ENCODE results near the gene SPTLC2.

SPTLC2 gene

GRCh38 chr14:77469539-77469938, 146.9 kb downstream of the SPTLC2 start:
- DNase-seq (ENCODE audit: low read depth, low spot score) = no peak

GRCh38 chr14:77469067-77469505, 147.4 kb downstream of the SPTLC2 start:
- DNase-seq (ENCODE audit: low read depth, low spot score) = no peak

- DNase-seq (ENCODE audit: low read depth, low spot score) = no peak
Measured at GRCh38 chr14:77467801-77468200, 148.6 kb downstream of the SPTLC2 start.

- peak; percentile 21 for DNase-seq (ENCODE audit: low read depth, low spot score)
Measured at GRCh38 chr14:77459072-77459723, 157.2 kb downstream of the SPTLC2 start.

- no peak for DNase-seq (ENCODE audit: low read depth, low spot score)
Measured at GRCh38 chr14:77458249-77458950, 158.0 kb downstream of the SPTLC2 start.

GRCh38 chr14:77457522-77458248, 158.8 kb downstream of the SPTLC2 start, which contains the start of the genes AHSA1 and VIPAS39:
TSS of gene AHSA1 (plus strand) at chr14:77458093. CDS start at chr14:77458190, 97 bp downstream.
TSS of gene VIPAS39 (minus strand) at chr14:77457601. CDS start at chr14:77454102, 3,499 bp downstream.
- peak; percentile 98 for DNase-seq (ENCODE audit: low read depth, low spot score)

- DNase-seq (ENCODE audit: low read depth, low spot score) = no peak
Measured at GRCh38 chr14:77457115-77457521, 159.3 kb downstream of the SPTLC2 start.

All from brain pericyte (primary cell).